GM18870 (cell line): Measurements from ENCODE around the gene FOXN3.
"Not testable (repeated sequence)": the region's sequence is repeated elsewhere in the genome, so short reads cannot be mapped to it uniquely, and the experiment has no call there.

Source experiments
- ATAC-seq: cut with Tn5 transposase; IDR thresholded peaks from one replicate; pipeline ENCODE4 v1.9.1; 2021; ENCODE audit warnings: moderate library complexity; ENCODE audit not compliant: unreplicated experiment

Gene FOXN3

DNA sequence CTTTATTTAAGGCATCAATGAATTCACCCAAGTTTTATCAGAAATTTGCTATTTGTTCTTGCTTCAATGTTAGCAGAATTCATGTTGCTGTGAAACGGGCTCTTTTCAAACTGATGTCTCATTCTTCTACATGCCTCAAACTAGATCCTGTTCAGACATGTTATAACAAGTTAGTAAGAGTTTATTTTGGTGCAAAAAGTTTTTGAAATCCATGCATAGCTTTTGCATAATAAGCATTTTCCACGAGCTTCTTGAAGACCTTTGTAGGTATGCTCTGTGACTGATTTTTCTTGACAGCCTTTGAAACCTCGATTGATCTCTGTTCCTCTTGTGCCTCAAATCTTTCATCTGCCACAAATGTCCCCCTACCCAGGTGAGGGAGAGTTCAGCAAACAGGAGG lies 275.2 kb downstream of the FOXN3 start:
- ATAC-seq, result no peak

DNA sequence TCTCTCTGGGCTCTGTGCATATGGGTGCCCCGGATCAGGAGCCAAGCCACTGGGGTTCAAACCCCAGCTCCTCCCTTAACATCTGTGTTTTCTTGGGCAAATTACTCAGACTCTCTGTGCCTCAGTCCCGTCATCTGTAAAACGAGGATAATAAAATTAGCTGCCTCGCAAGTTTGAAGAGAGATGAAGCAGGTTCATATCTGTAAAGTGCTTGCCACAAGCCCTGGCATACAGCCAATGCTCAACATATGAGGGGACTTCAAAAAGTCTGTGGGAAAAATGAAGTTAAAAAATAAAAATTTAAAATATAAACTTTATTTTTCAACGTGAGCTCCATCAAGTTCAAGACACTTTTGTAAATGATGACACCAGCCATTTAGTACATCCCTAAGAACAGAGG lies 276.7 kb downstream of the FOXN3 start:
- no peak for ATAC-seq

- ATAC-seq, result no peak
Measured at GRCh38 chr14:89139404-89140247, 277.4 kb downstream of the FOXN3 start.

- no peak for ATAC-seq
Measured at GRCh38 chr14:89138846-89139245, 278.2 kb downstream of the FOXN3 start.

DNA sequence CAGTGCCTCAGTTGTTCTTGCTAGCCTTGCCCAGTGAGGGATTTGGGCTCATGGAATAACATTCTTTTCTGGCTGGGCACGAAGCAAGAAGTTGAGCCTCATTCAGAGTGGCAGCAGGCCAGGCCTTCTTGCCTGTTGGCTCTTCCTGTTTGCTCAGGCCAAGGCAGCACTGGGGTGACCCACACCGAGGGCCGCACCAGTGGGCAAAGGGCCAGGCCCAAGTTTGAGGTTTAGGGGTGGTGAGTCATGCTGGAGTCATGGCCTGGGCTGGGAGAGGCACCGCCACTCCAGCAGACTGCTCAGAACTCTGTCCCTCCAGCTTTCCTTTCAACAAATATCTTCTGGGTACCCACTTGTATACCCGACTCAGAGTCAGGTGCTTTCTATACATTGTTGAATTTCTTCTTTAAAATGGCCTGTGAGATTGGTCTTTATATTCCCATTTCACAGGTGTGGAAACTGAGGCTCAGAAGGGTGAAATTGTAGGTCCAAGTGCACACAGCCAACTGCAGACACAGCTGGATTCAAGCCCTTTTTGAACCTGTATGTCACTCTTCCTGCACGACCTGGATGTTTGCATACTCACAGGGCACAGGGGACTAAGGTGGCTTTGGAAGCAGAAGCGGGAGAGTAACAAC lies 279.4 kb downstream of the FOXN3 start:
- ATAC-seq, result no peak

GRCh38 chr14:89136587-89136986 lies 280.4 kb downstream of the FOXN3 start:
- ATAC-seq, result no peak

GRCh38 chr14:89134640-89135039 lies 282.4 kb downstream of the FOXN3 start:
- ATAC-seq, result no peak

GRCh38 chr14:89131004-89131750 lies 285.9 kb downstream of the FOXN3 start:
- ATAC-seq, result no peak

- no peak for ATAC-seq
Measured at GRCh38 chr14:89129570-89129969, 287.5 kb downstream of the FOXN3 start.

GRCh38 chr14:89128311-89129026 lies 288.6 kb downstream of the FOXN3 start:
- ATAC-seq, result no peak

DNA sequence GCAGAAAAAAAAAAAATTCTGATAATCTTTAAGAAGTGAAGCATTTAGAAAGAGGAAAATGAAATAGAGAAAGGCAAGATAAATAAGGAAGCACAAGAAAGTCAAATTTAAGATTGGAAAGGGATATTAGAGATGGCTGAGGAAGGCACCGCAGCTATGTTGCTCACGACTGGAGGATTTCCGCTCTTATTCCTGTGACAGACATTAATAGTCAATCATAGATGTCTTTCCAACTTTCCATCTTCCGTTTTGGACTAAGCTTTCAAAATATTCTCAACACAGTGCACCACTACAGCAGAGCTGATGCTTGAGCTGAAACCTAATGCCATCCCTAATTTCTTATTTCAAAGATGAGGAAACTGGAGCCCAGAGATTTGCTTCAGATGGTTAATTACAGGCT lies 290.6 kb downstream of the FOXN3 start:
- ATAC-seq, result no peak

DNA sequence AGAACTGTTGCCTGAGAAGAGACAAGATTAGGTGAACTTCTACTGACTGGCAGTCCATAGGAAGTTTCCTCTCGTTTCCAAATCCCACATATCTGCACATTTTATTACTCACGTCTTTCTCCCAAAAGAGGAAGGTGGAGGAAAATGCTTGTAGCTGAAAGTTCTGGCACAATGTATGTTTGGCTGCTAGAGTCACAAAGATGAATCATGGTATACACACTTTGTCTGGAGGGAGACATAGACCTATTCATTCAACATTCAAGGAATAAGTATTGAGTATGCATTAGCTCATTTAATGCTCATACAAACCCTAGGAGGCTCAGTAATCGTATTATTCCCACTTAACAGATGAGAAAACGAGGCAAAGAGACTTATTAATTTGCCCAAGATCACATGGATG lies 291.8 kb downstream of the FOXN3 start:
- ATAC-seq, result no peak

DNA sequence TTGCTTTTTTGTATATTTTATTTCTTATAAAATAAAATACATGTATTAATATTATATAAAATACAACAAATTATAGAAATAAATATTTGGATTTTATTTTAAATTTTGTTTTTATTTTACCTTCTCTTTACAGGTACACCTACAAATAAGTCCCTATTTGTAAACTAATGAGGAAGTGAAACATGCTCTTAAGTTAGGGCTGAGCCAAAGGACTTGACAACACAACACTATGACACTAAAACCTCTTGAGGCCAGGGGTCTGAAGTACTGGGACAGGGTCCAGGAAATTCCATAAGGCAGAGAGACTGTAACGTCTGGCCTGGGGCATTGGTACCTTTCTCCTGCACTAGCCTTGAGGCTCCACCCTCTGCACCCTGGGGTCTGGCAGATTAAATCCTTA lies 293.2 kb downstream of the FOXN3 start:
- no peak for ATAC-seq

- ATAC-seq, result no peak
Measured at GRCh38 chr14:89123215-89123614, 293.8 kb downstream of the FOXN3 start.

- ATAC-seq, result no peak
Measured at GRCh38 chr14:89121968-89122620, 294.9 kb downstream of the FOXN3 start.

- ATAC-seq, result no peak
Measured at GRCh38 chr14:89117012-89117411, 300.0 kb downstream of the FOXN3 start.

- no peak for ATAC-seq
Measured at GRCh38 chr14:89114109-89114508, 302.9 kb downstream of the FOXN3 start.

- no peak for ATAC-seq
Measured at GRCh38 chr14:89112720-89113119, 304.3 kb downstream of the FOXN3 start.

DNA sequence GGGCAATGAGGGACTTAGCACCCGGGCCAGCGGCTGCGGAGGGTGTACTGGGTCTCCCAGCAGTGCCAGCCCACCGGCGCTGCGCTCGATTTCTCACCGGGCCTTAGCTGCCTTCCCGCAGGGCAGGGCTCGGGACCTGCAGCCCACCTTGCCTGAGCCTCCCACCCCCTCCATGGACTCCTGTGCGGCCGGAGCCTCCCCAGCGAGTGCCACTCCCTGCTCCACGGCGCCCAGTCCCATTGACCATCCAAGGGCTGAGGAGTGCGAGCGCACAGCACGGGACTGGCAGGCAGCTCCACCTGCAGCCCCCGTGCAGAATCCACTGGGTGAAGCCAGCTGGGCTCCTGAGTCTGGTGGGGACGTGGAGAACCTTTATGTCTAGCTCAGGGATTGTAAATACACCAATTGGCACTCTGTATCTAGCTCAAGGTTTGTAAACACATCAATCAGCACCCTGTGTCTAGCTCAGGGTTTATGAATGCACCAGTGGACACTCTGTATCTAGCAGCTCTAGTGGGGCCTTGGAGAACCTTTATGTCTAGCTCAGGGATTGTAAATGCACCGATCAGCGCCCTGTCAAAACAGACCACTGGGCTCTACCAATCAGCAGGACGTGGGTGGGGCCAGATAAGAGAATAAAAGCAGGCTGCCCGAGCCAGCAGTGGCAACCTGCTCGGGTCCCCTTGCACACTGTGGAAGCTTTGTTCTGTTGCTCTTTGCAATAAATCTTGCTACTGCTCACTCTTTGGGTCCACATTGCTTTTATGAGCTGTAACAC lies 305.1 kb downstream of the FOXN3 start:
- not testable (repeated sequence) for ATAC-seq

- ATAC-seq, result not testable (repeated sequence)
Measured at GRCh38 chr14:89111232-89111631, 305.8 kb downstream of the FOXN3 start.
